ENCODE measurements around the gene NFKB2.

Gene NFKB2

DNA sequence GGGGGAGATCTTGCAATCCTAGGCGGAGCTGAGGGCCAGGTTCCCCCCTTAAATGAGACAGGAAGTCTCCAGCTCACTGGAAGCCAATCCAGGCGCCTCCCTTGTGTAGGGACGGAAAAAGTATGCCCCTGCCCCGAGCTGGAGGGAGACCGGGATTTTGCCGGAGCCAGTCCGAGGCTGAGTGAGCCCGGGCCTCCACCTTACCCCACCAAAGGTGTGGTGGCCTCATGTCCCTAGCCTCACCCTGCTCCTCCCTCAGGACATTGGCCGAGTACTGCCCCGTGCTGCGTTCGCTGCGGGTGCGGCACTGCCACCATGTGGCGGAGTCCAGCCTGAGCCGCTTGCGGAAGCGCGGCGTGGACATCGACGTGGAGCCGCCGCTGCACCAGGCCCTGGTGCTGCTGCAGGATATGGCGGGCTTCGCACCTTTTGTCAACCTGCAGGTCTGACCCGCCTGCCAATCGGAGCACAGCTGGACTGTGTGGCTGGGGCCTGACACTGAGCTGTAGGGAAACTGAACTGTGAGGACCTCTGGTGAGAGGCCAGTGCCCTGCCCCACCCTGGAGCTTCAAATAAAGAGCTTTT lies 27.1 kb downstream of the NFKB2 start:
- peak; percentile 61 for DNase-seq (ENCODE audit: low spot score)

DNA sequence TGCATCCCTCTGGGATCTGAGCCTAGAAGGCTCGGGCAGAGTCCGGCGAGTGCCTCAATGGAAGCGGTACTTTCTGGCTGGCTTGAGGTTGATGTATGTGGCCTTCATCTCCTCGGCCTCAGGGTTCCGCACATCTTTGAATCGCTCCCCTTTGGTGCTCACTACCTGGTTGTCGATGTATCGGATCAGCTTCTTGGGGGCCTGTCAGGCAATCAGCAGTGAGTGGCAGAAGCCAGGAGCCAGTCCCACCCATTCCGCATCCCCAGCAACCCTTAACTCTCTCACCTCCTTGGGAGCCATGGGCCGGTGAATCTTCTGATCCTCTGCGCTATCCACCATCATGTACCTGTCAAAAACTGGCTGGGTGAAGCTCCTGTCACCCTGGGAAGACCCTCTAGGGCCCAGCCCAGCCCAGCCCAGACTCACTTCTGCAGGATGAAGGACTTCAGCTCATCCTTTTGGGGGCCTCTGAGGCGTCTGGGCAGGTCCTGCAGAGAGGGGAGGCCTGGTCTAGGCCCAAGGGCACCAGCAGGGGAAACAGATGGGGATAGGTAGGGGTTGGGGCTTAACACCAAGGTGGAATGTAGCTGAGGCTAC lies 28.0 kb downstream of the NFKB2 start:
- no peak for DNase-seq (ENCODE audit: low spot score)

DNA sequence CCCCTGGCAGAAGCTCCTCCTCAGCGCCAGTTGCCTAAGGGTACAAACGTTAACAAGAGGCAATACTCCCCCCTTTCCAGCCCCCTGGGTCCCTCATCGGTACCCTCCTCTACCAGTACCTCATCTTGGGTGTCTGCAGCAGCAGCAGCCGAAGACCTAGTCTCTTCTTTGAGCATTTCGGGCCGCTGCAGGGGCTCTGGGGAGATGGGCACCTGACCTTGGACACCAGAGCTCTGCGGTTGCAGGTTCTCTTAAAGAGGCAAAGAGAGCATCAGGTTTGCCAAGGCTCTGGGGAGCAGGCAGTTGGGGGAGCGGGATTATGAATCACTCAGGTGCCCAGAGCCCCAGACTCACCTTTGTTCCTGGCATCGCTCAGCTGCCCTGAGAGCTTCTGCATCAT lies 28.6 kb downstream of the NFKB2 start:
- no peak for DNase-seq (ENCODE audit: low spot score)

DNA sequence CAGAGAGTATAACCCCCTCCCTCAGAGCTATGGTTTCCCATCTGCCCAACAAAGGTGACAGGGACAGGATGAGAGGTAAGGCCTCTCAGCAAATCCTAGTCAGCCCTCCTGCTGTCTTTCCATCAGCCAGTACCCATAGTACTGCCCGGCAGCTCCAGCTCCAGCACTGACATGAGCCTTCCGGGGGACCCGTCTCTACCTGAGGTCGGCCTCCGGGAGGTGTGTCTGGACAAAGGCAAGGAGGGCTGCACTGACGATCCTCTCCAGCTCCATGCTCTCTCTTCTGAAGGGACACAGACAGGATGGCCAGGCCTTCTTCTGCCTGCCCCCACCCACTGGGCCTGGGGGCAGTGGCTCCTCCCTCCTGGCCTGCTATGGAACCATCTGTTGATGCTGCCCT lies 29.4 kb downstream of the NFKB2 start:
- no peak for DNase-seq (ENCODE audit: low spot score)

GRCh38 chr10:102425444-102425843 lies 29.9 kb downstream of the NFKB2 start:
- DNase-seq (ENCODE audit: low spot score) = no peak

DNA sequence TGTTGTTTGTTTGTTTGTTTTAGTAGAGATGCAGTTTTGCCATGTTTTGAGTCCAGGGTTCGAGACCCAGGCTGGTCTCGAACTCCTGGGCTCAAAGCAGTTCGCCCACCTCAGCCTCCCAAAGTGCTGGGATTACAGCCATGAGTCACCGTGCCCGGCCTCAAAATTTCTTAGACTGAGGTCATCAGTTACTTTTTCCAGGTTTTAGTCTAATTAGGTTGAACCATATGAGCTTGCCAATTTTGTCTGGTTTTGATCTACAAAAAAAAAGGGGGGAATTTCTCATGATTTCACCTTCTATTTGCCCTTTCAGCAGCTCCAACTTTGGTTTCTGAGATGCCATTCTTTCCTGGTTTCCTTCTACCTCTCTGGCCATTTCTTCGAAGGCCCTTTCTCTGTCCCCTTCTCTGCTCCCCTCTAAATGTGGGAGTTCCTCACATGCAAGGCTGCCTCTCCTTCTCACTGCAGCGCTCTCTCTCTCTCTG lies 31.3 kb downstream of the NFKB2 start:
- no peak for DNase-seq (ENCODE audit: low spot score)

- no peak for DNase-seq (ENCODE audit: low spot score)
Observed at GRCh38 chr10:102429468-102429867, 34.0 kb downstream of the NFKB2 start.

DNA sequence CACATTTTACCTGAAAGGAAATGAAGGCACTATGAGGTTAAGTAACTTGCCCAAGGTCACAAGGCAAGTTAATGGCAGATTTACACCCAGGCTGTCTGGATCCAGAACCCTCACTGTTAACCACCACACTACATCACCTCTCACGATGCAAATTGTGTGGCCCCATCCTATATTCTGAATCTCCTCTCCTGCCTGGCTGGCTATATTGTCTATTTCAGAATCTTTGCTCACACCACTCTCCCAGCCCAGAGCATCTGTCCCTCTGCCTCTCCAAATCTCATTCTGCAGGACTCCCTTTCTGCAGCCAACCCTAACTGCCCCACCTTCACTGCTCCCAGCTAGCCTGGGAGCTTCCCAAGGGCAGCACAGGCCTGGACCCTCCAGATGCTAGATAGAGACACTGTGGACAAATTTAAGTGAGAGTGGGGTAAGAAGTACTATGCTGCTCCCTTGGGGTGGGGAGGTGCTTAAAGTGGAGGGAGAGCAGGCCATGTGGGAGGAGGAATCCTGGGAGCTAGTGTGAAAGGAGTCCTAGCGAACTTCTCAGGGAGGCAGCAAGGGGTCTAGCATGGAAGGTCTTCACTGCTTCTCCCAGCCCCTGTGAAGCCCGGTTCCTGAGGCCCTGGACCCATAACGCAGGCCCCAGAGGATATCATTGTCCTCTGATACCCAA lies 36.1 kb downstream of the NFKB2 start:
- no peak for DNase-seq (ENCODE audit: low spot score)

GRCh38 chr10:102432162-102432950 lies 36.9 kb downstream of the NFKB2 start, which contains the start of gene CUEDC2:
Gene CUEDC2 (minus strand): TSS chr10:102432574. CDS start chr10:102425188, 7,386 bp downstream.
- DNase-seq (ENCODE audit: low spot score) = peak; percentile 98

GRCh38 chr10:102433619-102434046 lies 38.1 kb downstream of the NFKB2 start:
- DNase-seq (ENCODE audit: low spot score) = no peak

GRCh38 chr10:102434394-102435132 lies 39.1 kb downstream of the NFKB2 start:
- DNase-seq (ENCODE audit: low spot score) = no peak

DNA sequence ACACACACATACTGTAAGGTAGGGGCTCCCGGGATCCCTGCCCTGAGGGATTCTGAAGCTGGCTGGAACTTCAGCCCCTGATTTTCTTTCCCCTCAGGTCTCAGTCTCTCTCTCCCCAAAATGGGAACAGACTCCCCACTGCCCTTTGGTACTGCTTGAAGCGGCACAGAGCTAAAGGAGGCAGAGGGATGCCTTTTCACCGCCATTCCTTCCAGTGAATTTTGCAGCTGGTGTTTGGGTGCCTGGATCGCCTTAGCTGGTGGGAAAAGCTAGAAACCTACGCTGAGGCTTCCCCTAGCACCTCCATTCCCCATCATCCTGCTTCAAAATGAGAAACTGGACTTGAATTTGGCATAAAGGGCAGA lies 39.6 kb downstream of the NFKB2 start:
- no peak for DNase-seq (ENCODE audit: low spot score)

DNA sequence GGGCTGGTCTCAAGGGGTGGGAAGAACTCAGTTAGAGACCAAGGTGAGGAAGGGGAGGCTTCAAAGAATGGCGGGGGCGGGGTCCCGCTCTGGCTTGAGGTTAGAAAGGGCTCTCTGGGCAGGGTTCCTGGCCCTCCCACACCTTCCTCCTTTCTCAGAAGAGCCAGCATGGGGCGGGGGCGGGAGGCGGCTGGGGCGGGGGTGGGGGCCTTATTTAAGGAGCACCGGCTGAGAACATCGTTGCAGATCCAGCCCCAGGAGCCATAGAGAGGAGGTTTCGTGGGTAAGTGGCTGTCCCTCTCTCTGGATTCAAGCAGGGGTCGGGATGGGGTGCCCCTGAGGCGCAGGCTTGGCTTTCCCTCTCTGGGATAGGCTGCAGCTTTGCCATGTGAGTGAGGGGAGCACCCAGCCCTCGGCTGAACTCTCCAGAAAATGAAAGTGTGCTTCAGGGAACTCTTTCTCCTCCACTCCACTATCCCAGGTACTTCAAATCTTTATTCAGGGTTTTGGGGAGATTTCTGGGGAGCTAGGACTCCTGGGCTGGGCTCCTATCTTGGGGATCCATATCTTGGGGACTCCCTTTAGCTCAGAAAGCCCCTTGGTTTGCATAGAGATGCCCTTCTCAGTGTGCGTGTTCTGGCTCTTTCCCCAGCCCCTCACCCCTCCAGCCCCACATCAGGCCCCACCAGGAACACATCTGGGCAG lies 40.2 kb downstream of the NFKB2 start:
- DNase-seq (ENCODE audit: low spot score) = peak; percentile 67

DNA sequence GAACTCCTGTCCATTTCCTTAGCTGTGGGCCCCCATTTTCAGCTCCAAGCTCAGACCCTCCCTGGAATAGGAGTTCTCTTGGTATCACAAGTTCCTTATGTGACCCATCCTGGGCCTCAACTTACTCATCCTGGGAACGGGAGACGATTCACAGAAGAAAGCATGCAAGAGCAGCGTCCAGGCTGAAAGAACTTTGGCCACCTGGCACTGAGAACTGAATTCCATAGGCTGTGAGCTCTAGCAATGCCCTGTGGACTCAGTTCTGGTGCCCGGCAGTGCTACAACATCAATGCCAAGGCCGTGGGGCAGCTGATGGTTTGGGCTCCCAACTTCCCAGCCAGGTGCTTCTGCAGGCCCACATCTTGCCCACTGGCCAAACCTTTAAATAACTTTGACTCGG lies 40.8 kb downstream of the NFKB2 start:
- no peak for DNase-seq (ENCODE audit: low spot score)

GRCh38 chr10:102437515-102437914 lies 42.0 kb downstream of the NFKB2 start:
- no peak for DNase-seq (ENCODE audit: low spot score)

DNA sequence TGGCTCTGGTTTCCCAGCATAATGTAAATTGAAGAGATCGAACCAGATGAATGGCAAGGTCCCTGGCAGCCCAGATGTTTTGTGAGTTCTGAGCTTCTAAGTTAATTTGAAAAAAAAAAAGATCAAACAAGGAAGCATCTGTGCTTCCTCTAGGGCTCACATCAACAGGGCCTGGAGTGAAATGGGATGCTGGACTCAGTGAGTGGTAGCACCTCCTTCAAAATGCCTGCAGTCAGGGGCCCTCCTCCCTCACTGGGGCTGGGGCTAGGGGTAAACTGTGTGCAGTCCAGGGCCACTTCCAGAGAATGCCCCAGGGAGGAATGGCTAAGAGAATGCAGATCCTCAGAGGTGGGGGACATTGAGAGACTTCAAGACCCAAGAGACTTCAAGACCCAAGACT lies 42.9 kb downstream of the NFKB2 start:
- DNase-seq (ENCODE audit: low spot score) = no peak

DNA sequence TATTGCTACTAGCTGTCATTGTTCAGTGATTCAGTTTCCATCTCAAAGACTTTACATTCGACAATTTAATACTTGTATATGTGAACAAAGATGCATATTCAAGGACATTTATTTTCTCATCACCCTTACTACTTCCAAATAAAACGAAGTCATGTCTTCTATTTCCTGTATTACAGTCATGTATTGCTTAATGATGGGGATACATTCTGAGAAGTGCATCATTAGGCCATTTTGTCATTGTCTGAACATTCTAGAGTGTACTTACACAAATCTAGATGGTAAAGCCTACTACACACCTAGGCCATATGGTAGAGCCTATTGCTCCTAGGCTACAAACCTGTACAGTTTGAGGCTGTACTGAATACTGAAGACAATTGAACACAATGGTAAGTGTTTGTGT lies 49.3 kb downstream of the NFKB2 start:
- no peak for DNase-seq (ENCODE audit: low spot score)

GRCh38 chr10:102449321-102450123 lies 54.0 kb downstream of the NFKB2 start:
- DNase-seq (ENCODE audit: low spot score) = peak; percentile 88

DNA sequence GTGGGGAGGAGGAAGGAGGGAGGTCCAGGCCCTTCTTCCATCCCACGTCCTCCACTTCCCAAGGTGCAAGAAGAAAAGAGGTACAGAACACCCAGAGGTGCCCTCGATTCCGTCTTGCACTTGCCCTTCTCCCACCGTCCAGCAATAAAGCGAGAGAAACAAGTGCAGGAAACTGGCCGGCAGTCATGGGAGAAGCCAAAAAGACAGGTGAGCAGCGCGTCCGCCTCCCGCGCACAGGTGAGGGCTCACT lies 54.5 kb downstream of the NFKB2 start:
- no peak for DNase-seq (ENCODE audit: low spot score)

DNA sequence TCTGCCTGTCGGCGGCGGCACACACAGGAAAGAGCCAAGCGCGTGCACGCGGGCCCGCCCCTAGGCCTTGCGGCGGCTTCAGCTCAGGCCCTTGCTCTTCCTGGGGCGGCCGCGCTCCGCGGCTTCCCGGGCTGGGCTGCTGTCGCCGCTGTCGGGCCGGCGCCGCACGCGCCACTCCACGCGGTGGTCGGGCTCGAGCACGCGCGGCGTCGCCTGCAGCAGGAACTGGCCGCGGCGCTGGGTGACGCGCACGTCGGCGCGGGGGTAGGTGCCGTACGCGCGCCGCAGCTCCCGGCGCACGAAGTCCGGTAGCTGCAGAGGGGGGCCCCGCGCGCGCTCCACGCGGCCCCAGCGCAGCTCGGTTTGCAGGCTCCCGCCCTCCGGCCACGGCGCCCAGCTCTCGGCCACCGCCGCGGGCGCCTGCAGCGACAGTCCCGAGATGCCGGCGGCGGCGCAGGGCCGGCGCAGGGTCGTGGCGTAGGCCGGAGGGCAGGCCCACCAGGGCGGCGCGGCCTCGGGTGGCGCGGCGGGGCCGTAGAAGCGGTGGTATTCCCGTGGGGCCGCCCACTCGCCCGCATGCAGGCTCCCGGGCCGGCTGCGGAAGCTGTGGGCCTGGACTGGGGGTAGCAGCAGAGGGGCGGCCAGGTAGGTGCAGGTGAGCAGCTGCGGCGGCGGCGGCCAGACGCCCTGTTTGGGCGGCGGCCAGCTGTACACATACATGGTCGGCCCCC lies 55.0 kb downstream of the NFKB2 start:
- DNase-seq (ENCODE audit: low spot score) = peak; percentile 88
